Thyroid gland (tissue), 4 donors: ENCODE measurements around the gene GRIN3B.

Experiments
- CTCF ChIP-seq, 6 experiments: fragments of 200-600 bp in 3 of 6; fragments of 450-650 bp in 3 of 6; sonication (generic) in 3 of 6; IDR thresholded peaks; one replicate each; pipeline ENCODE4 v1.5.1; 2016 to 2019; ENCODE audit warnings: antibody characterized with exemption in 6 of 6, mild to moderate bottlenecking in 2 of 6, inconsistent platforms in 1 of 6, moderate library complexity in 1 of 6
- POLR2A ChIP-seq, 2 donors: fragments of 450-650 bp; IDR thresholded peaks; one replicate each; pipeline ENCODE4 v1.6.1; 2017; ENCODE audit warnings: antibody characterized with exemption in 2 of 2, mild to moderate bottlenecking in 2 of 2, moderate library complexity in 1 of 2

DNA sequence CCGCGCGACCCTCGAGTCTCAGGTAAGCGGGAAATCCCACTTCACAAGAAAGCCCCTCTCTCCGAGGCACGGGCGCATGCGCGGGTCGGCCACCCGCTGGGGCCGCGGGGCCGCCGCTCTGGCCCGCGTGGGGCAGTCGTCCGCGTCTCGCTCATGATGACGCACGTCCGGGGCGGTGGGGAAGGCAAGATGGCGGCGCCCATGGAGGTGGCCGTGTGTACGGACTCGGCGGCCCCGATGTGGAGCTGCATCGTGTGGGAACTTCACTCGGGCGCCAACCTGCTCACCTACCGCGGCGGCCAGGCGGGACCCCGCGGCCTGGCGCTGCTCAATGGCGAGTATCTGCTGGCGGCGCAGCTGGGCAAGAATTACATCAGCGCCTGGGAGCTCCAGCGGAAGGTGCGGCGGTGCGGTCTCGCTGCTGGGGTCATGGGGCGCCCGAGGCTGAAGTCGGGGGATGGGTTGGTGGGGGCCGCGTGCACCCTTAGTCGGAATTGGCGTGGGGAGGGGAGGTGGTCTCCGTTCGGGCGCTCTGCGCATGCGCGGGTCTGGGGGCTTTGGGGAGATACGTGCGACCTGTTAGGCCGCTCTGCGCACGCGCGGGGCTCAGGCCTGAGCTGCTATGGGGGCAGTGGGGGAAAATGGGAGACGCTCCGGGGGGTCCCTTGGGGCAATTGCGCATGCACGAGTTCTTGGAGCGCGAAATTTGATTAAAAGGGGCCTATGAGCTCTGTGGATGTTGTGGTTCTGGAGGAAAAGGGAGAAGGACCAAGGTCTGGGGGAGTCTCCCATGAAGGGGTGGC, 15.9 kb upstream of the GRIN3B start, which contains the start of gene WDR18:
- peak in 1 of 2 donors; percentile 70 for TF ChIP-seq POLR2A (IDR thresholded peaks at IDR 0.05)
- TF ChIP-seq CTCF (IDR thresholded peaks at IDR 0.05), result peak in 3 of 6 experiments; percentile 30 to 40 (median 37)
